ENCODE results near the gene DNAJA2.
"Not testable (repeated sequence)": the region's sequence is repeated elsewhere in the genome, so short reads cannot be mapped to it uniquely, and the experiment has no call there.

DNAJA2 gene

DNA sequence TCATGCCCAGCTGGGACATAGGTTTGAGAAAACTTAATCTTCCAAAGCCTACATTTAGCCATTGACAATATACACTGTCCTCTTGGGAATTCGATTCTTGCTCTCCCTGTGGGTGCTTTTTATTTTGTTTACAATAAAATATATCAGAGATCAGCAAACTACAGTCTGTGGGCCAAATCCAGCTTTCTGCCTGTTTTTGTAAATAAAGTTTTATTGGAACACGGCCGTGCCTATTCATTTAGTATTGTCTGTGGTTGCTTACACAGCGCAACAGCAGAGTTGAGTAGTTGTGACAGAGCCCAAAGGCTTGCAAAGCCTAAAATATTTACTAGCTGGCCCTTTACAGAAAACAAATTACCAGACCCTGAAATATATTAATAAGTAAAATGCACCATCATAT is 39.7 kb upstream of the DNAJA2 start:
- no peak overlapping the region for H3K4me3 ChIP-seq (ENCODE audit: low read depth, low read length)
- no peak for DNase-seq (ENCODE audit: low read depth)
- TF ChIP-seq, protein P1, sequence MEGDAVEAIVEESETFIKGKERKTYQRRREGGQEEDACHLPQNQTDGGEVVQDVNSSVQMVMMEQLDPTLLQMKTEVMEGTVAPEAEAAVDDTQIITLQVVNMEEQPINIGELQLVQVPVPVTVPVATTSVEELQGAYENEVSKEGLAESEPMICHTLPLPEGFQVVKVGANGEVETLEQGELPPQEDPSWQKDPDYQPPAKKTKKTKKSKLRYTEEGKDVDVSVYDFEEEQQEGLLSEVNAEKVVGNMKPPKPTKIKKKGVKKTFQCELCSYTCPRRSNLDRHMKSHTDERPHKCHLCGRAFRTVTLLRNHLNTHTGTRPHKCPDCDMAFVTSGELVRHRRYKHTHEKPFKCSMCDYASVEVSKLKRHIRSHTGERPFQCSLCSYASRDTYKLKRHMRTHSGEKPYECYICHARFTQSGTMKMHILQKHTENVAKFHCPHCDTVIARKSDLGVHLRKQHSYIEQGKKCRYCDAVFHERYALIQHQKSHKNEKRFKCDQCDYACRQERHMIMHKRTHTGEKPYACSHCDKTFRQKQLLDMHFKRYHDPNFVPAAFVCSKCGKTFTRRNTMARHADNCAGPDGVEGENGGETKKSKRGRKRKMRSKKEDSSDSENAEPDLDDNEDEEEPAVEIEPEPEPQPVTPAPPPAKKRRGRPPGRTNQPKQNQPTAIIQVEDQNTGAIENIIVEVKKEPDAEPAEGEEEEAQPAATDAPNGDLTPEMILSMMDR (IDR thresholded peaks at IDR 0.05; ENCODE audit: insufficient read depth, low read depth, low read length, missing control alignments), result no peak

DNA sequence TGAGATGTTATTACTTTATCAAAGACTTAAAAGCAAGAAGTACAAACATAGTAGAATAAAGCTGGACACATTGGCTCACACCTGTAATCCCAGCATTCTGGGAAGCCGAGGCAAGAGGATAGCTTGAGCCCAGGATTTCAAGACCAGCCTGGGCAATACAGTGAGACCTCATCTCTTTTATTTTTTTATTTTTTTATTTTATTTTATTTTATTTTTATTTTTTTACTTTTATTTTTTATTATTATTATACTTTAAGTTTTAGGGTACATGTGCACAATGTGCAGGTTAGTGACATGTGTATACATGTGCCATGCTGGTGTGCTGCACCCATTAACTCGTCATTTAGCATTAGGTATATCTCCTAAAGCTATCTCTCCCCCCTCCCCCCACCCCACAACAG is 37.3 kb upstream of the DNAJA2 start:
- H3K4me3 ChIP-seq (ENCODE audit: low read depth, low read length); DNase-seq (ENCODE audit: low read depth): not testable (repeated sequence)

DNA sequence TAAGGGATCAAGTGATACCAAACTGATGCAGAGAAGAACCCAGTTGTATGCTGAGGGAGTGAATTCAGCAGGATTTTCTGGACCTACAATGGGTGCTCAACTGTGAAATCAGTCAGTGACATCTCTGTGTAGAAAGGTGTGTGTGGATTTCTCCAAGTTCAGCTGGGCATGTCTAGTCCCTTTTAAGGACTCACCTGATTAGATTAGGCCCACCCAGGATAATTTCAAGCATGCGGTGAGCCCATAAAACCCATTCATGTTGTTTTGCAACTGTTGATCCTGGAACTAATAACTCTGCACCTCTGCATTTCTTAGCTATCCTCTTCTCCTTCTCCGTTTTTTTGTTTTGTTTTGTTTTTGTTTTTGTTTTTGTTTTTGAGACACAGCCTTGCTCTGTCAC is 35.1 kb upstream of the DNAJA2 start:
- H3K4me3 ChIP-seq (ENCODE audit: low read depth, low read length), result no peak overlapping the region
- no peak for DNase-seq (ENCODE audit: low read depth)
- TF ChIP-seq, protein P1 (IDR thresholded peaks at IDR 0.05; ENCODE audit: insufficient read depth, low read depth, low read length, missing control alignments), result no peak

DNA sequence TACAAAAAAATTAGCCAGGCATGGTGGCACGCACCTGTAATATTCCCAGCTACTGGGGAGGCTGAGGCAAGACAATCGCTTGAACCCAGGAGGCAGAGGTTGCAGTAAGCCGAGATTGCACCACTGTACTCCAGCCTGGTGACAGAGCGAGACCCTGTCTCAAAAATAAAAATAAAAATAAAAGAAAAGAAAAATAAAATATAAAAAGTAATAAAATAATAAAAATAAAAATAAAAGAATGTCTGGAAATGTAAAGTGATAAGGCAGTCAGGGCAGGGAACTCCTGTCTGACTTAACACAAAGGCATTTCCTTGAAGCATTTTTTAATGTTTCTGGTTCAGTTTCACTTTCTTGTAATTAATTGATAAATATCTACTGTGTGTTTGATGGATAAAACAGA is 34.7 kb upstream of the DNAJA2 start:
- TF ChIP-seq, protein P1 (IDR thresholded peaks at IDR 0.05; ENCODE audit: insufficient read depth, low read depth, low read length, missing control alignments), result no peak
- no peak for DNase-seq (ENCODE audit: low read depth)
- no peak overlapping the region for H3K4me3 ChIP-seq (ENCODE audit: low read depth, low read length)

DNA sequence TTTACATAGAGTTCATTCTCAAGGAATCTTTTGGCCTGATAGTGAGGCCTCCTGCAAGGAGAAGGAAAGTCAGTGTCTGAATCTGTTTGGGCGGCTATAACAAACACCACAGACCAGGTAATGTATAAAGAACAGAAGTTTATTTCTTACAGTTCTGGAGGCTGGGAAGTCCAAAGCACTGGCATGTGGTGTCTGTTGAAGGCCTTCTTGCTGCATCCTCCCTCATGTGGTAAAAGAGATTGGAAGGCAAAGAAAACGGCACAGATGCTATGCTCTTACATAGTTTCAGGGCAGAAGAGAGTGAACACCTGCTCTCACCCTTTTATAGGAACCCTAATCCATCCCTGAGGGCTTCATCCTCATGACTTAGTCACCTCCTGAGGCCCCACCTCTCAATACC is 31.2 kb upstream of the DNAJA2 start:
- no peak overlapping the region for H3K4me3 ChIP-seq (ENCODE audit: low read depth, low read length)
- TF ChIP-seq, protein P1 (IDR thresholded peaks at IDR 0.05; ENCODE audit: insufficient read depth, low read depth, low read length, missing control alignments), result no peak
- DNase-seq (ENCODE audit: low read depth), result no peak

DNA sequence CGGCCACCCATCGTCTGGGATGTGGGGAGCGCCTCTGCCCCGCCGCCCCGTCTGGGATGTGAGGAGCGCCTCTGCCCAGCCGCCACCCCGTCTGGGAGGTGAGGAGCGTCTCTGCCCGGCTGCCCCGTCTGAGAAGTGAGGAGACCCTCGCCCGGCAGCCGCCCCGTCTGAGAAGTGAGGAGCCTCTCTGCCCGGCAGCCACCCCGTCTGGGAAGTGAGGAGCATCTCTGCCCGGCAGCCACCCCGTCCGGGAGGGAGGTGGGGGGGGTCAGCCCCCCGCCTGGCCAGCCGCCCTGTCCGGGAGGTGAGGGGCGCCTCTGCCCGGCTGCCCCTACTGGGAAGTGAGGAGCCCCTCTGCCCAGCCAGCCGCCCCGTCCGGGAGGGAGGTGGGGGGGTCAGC is 26.6 kb upstream of the DNAJA2 start:
- DNase-seq (ENCODE audit: low read depth), result not testable (repeated sequence)

DNA sequence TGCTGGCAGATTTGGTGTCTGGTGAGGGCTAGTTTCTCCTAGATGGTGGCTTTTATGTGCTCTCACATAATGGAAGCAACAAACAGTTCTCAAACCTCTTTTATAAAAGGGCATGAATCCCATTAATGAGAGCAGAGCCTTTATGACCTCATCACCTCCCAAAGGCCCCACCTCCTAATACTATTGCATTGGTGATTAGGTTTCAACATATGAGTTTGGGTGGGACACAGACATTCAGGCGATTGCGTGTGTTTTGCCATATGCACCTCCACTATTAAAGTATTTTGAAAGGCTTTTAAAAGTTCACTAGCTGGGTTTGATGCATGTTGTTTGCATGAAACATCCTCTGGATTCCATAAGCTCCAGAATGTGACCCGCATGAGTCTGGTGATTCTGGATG is 24.4 kb upstream of the DNAJA2 start:
- no peak for DNase-seq (ENCODE audit: low read depth)
- TF ChIP-seq, protein P1 (IDR thresholded peaks at IDR 0.05; ENCODE audit: insufficient read depth, low read depth, low read length, missing control alignments), result no peak
- no peak overlapping the region for H3K4me3 ChIP-seq (ENCODE audit: low read depth, low read length)

More for the DNA sequence above, 26.6 kb upstream of the DNAJA2 start:
- H3K4me3 ChIP-seq (ENCODE audit: low read depth, low read length), result not testable (repeated sequence)

DNA sequence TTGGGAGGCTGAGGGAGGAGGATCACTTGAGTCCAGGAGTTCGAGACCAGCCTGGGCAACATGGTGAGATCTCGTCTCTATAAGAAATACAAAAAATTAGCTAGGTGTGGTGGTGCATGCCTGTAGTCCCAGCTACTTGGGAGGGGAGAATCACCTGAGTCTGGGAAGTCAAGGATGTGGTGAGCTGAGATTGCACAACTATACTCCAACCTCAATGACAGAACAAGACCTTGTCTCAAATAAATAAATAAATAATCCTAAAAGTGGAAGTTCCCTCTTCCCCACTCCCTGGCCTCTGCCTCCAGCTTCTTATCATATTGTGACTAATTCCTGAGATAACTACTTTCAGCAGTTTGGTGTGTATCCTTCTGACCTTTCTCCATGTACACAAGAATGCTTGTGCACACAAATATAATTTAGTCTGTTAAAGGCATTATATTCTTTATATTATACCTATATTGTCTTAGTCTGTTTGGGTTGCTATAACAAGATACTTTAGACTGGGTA is 23.5 kb upstream of the DNAJA2 start:
- TF ChIP-seq, protein P1 (IDR thresholded peaks at IDR 0.05; ENCODE audit: insufficient read depth, low read depth, low read length, missing control alignments), result no peak
- H3K4me3 ChIP-seq (ENCODE audit: low read depth, low read length), result no peak overlapping the region
- no peak for DNase-seq (ENCODE audit: low read depth)

All from GM12865 (cell line).